Loucy (cell line): Measurements from ENCODE around the gene PDGFC.

Experiments used
- EZH2phosphoT487 ChIP-seq: fragments of 200-600 bp; IDR thresholded peaks from 2 replicates; pipeline ENCODE4 v1.6.1; 2018; ENCODE audit warnings: antibody characterized with exemption, mild to moderate bottlenecking, moderate library complexity, borderline replicate concordance
- TF ChIP-seq, protein P1 (sequence below): fragments of 200-600 bp; sonication (generic); conservative IDR thresholded peaks from 2 replicates; pipeline ENCODE4 v1.5.1; 2014; ENCODE audit warnings: mild to moderate bottlenecking, antibody characterized with exemption, low read length

DNA sequence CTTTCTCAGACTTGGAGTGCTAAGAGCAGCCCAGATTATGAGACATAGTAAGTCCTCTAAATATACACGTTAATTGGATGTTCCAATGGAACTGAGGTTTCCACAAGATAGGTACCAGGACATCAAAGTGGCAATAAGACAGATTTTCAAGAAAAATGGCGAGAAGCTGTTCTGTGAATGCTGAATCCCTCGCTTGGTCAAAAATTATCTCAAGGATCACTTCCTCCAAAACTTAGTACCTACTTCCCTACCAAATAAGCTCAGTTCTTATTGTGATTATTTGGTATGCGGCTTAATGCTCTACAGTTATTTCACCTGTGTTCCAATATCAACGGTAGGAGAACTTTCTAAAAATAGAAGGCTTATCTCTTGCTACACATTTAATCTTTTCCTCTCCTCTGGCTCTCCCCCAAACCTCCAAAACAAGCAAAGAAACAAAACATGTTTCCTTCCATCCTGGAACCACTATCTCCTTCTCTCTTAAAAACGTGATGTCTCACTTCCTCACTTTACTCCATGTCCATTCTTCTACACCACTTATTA lies 14.7 kb downstream of the PDGFC start:
- TF ChIP-seq, protein P1, sequence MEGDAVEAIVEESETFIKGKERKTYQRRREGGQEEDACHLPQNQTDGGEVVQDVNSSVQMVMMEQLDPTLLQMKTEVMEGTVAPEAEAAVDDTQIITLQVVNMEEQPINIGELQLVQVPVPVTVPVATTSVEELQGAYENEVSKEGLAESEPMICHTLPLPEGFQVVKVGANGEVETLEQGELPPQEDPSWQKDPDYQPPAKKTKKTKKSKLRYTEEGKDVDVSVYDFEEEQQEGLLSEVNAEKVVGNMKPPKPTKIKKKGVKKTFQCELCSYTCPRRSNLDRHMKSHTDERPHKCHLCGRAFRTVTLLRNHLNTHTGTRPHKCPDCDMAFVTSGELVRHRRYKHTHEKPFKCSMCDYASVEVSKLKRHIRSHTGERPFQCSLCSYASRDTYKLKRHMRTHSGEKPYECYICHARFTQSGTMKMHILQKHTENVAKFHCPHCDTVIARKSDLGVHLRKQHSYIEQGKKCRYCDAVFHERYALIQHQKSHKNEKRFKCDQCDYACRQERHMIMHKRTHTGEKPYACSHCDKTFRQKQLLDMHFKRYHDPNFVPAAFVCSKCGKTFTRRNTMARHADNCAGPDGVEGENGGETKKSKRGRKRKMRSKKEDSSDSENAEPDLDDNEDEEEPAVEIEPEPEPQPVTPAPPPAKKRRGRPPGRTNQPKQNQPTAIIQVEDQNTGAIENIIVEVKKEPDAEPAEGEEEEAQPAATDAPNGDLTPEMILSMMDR: no peak
- TF ChIP-seq EZH2phosphoT487: no peak
